ENCODE data around the gene PARP15. TPM values are rescaled to one million over a fixed set of nuclear protein-coding genes. Genes with fewer than 3 reads are reported as not detected.
"Not testable (repeated sequence)": the region's sequence is repeated elsewhere in the genome, so short reads cannot be mapped to it uniquely, and the experiment has no call there.

Gene PARP15
- total RNA-seq, 1 experiment from 2014 or later, result 0.10 TPM

- Histone ChIP-seq H3K27me3 (no peaks in the 10 kb centered on the region; the same call in 1 of the 2 replicates), H3K4me3 (no peak overlapping the region), H3K36me3 (no peaks in the 10 kb centered on the region), H3K9me3 (no peaks in the 10 kb centered on the region)
- no peak for DNase-seq
Measured at GRCh38 chr3:122627301-122627700, 49.9 kb downstream of the PARP15 start.

- Histone ChIP-seq H3K9me3 (no peaks in the 10 kb centered on the region), H3K4me3 (no peak overlapping the region), H3K36me3 (no peaks in the 10 kb centered on the region), H3K27me3 (no peaks in the 10 kb centered on the region)
- DNase-seq, result peak; percentile 41
Measured at GRCh38 chr3:122628567-122628966, 51.1 kb downstream of the PARP15 start.

- H3K36me3 ChIP-seq, result no peaks in the 10 kb centered on the region
- no peaks in the 10 kb centered on the region; the same call in 1 of the 2 replicates for H3K27me3 ChIP-seq
- H3K9me3 ChIP-seq, result no peaks in the 10 kb centered on the region
- no peak overlapping the region for H3K4me3 ChIP-seq
- no peak for DNase-seq
Measured at GRCh38 chr3:122629763-122630162, 52.3 kb downstream of the PARP15 start.

- Histone ChIP-seq H3K4me3 (no peak overlapping the region), H3K36me3 (no peaks in the 10 kb centered on the region), H3K9me3 (no peaks in the 10 kb centered on the region), H3K27me3 (no peaks in the 10 kb centered on the region; the same call in 1 of the 2 replicates)
- no peak for DNase-seq
Measured at GRCh38 chr3:122635789-122636188, 58.3 kb downstream of the PARP15 start.

- H3K36me3 ChIP-seq, result no peaks in the 10 kb centered on the region
- no peak for DNase-seq
- no peaks in the 10 kb centered on the region for H3K9me3 ChIP-seq
- H3K27me3 ChIP-seq, result no peaks in the 10 kb centered on the region; the same call in 1 of the 2 replicates
- no peak overlapping the region for H3K4me3 ChIP-seq
Measured at GRCh38 chr3:122636697-122637096, 59.2 kb downstream of the PARP15 start.

- Histone ChIP-seq H3K27me3 (no peaks in the 10 kb centered on the region), H3K36me3 (no peaks in the 10 kb centered on the region), H3K4me3 (no peak overlapping the region), H3K9me3 (no peaks in the 10 kb centered on the region)
- no peak for DNase-seq
Measured at GRCh38 chr3:122640437-122640999, 63.1 kb downstream of the PARP15 start.

- Histone ChIP-seq H3K4me3 (no peak overlapping the region), H3K9me3 (no peaks in the 10 kb centered on the region), H3K27me3 (no peaks in the 10 kb centered on the region), H3K36me3 (no peaks in the 10 kb centered on the region)
- DNase-seq, result no peak
Measured at GRCh38 chr3:122642935-122643334, 65.5 kb downstream of the PARP15 start.

- DNase-seq, result no peak
- no peaks in the 10 kb centered on the region for H3K27me3 ChIP-seq
- no peaks in the 10 kb centered on the region for H3K36me3 ChIP-seq
- no peaks in the 10 kb centered on the region; the same call in 1 of the 2 replicates for H3K9me3 ChIP-seq
- H3K4me3 ChIP-seq, result peak overlapping the region; percentile 15
Measured at GRCh38 chr3:122646146-122646988, 68.9 kb downstream of the PARP15 start.

- not testable (repeated sequence) for H3K36me3 ChIP-seq, H3K4me3 ChIP-seq, H3K27me3 ChIP-seq, DNase-seq, H3K9me3 ChIP-seq
Measured at GRCh38 chr3:122651233-122651907, 73.9 kb downstream of the PARP15 start.

- not testable (repeated sequence) for H3K36me3 ChIP-seq, DNase-seq, H3K27me3 ChIP-seq, H3K9me3 ChIP-seq, H3K4me3 ChIP-seq
Measured at GRCh38 chr3:122651962-122652361, 74.5 kb downstream of the PARP15 start.

GRCh38 chr3:122658336-122658735, 80.9 kb downstream of the PARP15 start:
- not testable (repeated sequence) for H3K36me3 ChIP-seq, H3K27me3 ChIP-seq, H3K4me3 ChIP-seq, DNase-seq, H3K9me3 ChIP-seq

- no peak for DNase-seq
- H3K4me3 ChIP-seq, result no peak overlapping the region
- H3K27me3 ChIP-seq, result no peaks in the 10 kb centered on the region
- H3K9me3 ChIP-seq, result peaks cover 5% of the 10 kb centered on the region
- no peaks in the 10 kb centered on the region for H3K36me3 ChIP-seq
Measured at GRCh38 chr3:122660297-122660974, 83.0 kb downstream of the PARP15 start.

- H3K9me3 ChIP-seq, result peaks cover 5% of the 10 kb centered on the region
- no peaks in the 10 kb centered on the region for H3K36me3 ChIP-seq
- no peaks in the 10 kb centered on the region for H3K27me3 ChIP-seq
- H3K4me3 ChIP-seq, result no peak overlapping the region
- peak; percentile 51 for DNase-seq
Measured at GRCh38 chr3:122661633-122662032, 84.2 kb downstream of the PARP15 start.

- H3K27me3 ChIP-seq, result no peaks in the 10 kb centered on the region
- H3K9me3 ChIP-seq, result peaks cover 5% of the 10 kb centered on the region
- no peak for DNase-seq
- H3K4me3 ChIP-seq, result no peak overlapping the region
- H3K36me3 ChIP-seq, result no peaks in the 10 kb centered on the region
Measured at GRCh38 chr3:122662505-122662904, 85.1 kb downstream of the PARP15 start.

- H3K4me3 ChIP-seq, result no peak overlapping the region
- H3K27me3 ChIP-seq, result no peaks in the 10 kb centered on the region
- peaks cover 5% of the 10 kb centered on the region for H3K9me3 ChIP-seq
- H3K36me3 ChIP-seq, result no peaks in the 10 kb centered on the region
- DNase-seq, result no peak
Measured at GRCh38 chr3:122665226-122665786, 87.9 kb downstream of the PARP15 start.

GRCh38 chr3:122665881-122666280, 88.4 kb downstream of the PARP15 start:
- no peak for DNase-seq
- H3K4me3 ChIP-seq, result no peak overlapping the region
- H3K27me3 ChIP-seq, result no peaks in the 10 kb centered on the region
- peaks cover 4% of the 10 kb centered on the region for H3K9me3 ChIP-seq
- H3K36me3 ChIP-seq, result no peaks in the 10 kb centered on the region

Data from MG63 (cell line).